Measurements from ENCODE around the gene RRAGD. TPM values are rescaled to one million over a fixed set of nuclear protein-coding genes. Genes with fewer than 3 reads are reported as not detected.

RRAGD gene, protein sequence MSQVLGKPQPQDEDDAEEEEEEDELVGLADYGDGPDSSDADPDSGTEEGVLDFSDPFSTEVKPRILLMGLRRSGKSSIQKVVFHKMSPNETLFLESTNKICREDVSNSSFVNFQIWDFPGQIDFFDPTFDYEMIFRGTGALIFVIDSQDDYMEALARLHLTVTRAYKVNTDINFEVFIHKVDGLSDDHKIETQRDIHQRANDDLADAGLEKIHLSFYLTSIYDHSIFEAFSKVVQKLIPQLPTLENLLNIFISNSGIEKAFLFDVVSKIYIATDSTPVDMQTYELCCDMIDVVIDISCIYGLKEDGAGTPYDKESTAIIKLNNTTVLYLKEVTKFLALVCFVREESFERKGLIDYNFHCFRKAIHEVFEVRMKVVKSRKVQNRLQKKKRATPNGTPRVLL
- 14.7 TPM for total RNA-seq (ENCODE audit: unreplicated experiment)
- long read RNA-seq, full-length matches to known transcripts: 2 of 2 reads
- long read RNA-seq, partial matches to known transcripts: 0 of 2 reads
- long read RNA-seq, other reads (novel, unspliced or antisense): 0 of 2 reads

DNA sequence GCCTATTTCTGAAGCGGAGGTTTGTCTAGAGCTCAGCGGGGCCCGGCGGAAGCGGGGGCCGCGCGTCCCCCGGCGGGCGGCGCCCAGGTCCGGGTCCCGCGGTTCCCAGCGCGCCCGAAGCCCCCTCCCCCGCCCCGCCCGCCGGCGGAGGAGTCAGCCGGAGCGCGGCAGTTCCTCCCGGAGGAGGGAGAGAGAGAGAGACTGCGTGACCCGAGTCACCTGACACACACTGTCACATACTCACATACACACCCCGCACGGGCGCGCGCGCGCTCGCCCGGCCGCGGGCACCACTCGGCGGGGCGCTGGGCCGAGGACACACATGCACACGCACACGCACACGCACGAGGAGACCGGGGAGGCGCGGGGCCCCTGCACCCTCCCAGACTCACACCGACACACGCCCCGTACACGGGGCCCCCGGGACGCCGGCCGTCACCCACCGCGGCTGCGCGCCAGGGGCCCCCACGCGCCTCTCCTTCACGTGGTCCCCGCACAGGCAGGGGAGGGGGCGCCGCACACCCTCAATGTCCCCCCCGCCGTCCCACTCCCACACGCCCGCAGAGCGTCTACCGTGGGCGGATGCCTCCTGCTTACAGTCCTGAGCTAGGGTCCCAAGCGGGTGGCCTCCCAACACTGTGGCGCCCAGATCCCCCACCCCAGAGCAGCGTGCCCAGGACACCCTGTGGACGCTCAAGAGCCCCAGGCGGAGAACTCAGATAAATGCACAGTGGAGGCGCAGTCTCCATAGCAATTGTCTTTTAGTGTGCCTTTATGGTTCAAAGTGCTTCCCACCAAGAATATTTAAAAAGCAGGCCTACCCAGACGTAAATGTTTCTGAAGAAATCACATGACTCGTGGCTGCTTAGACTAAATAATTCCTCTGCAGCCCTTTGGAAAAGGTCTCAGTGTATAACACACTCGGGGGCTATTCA, at the start of gene RRAGD:
Gene RRAGD, minus strand, starts transcription at position 203 of the 935 bp plus-strand sequence. CDS start 280 bp downstream, outside the sequence.
- TF ChIP-seq, protein P1, sequence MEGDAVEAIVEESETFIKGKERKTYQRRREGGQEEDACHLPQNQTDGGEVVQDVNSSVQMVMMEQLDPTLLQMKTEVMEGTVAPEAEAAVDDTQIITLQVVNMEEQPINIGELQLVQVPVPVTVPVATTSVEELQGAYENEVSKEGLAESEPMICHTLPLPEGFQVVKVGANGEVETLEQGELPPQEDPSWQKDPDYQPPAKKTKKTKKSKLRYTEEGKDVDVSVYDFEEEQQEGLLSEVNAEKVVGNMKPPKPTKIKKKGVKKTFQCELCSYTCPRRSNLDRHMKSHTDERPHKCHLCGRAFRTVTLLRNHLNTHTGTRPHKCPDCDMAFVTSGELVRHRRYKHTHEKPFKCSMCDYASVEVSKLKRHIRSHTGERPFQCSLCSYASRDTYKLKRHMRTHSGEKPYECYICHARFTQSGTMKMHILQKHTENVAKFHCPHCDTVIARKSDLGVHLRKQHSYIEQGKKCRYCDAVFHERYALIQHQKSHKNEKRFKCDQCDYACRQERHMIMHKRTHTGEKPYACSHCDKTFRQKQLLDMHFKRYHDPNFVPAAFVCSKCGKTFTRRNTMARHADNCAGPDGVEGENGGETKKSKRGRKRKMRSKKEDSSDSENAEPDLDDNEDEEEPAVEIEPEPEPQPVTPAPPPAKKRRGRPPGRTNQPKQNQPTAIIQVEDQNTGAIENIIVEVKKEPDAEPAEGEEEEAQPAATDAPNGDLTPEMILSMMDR (IDR thresholded peaks at IDR 0.05; ENCODE audit: partially characterized antibody, unreplicated experiment): no peak
- H3K27ac Mint-ChIP-seq (ENCODE audit: unreplicated experiment): peak within 1 kb of the TSS; percentile 77
- H3K4me1 Mint-ChIP-seq (ENCODE audit: low read depth, unreplicated experiment): peaks cover 15% of the 10 kb centered on the region
- DNase-seq: peak; percentile 74
- H3K27me3 Mint-ChIP-seq (ENCODE audit: unreplicated experiment): peaks cover 4% of the 10 kb centered on the region
- H3K9me3 Mint-ChIP-seq (ENCODE audit: unreplicated experiment): peaks cover 6% of the 10 kb centered on the region
- H3K4me3 Mint-ChIP-seq (ENCODE audit: unreplicated experiment): peak within 1 kb of the TSS; percentile 89
- no peaks in the 10 kb centered on the region for H3K36me3 Mint-ChIP-seq (ENCODE audit: unreplicated experiment)

DNA sequence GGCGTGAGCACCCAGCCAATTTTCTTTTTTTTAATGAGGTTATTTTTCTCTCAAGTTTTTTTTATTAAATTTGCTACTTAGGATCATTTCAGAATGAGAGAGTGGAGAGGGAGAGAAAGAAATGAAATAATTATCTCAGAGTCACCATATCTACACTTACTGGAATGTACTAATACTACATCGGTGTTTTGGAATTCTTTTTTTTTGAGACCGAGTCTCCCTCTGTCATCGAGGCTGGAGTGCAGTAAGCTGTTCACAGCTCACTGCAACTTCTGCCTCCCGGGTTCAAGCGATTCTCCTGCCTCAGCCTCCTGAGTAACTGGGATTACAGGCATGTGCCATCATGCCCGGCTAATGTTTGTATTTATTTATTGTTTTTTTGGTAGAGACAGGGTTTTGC, 48.6 kb upstream of the RRAGD start:
- no peak overlapping the region for H3K27ac Mint-ChIP-seq (ENCODE audit: unreplicated experiment)
- no peak overlapping the region for H3K4me3 Mint-ChIP-seq (ENCODE audit: unreplicated experiment)
- no peaks in the 10 kb centered on the region for H3K36me3 Mint-ChIP-seq (ENCODE audit: unreplicated experiment)
- H3K4me1 Mint-ChIP-seq (ENCODE audit: low read depth, unreplicated experiment): no peaks in the 10 kb centered on the region
- no peaks in the 10 kb centered on the region for H3K27me3 Mint-ChIP-seq (ENCODE audit: unreplicated experiment)
- H3K9me3 Mint-ChIP-seq (ENCODE audit: unreplicated experiment): no peaks in the 10 kb centered on the region
- TF ChIP-seq, protein P1 (IDR thresholded peaks at IDR 0.05; ENCODE audit: partially characterized antibody, unreplicated experiment): no peak
- DNase-seq: no peak

DNA sequence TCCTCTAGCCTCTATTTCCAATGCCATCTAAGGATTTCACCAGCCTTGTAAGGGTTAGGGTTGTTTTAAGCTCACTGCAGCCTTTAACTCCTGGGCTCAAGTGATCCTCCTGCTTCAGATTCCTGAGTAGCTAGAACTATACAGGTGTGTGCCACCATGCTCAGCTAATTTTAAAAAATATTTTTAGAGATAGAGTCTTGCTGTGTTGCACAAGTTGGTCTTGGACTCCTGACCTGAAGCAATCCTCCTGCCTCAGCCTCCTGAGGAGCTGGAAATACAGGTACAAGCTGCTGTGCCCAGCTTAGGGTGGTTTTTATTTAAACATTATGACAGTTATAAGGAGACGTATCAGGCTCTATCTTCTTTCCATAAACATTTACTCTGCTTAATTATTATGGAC, 47.4 kb upstream of the RRAGD start:
- no peaks in the 10 kb centered on the region for H3K4me1 Mint-ChIP-seq (ENCODE audit: low read depth, unreplicated experiment)
- no peak overlapping the region for H3K27ac Mint-ChIP-seq (ENCODE audit: unreplicated experiment)
- no peak overlapping the region for H3K4me3 Mint-ChIP-seq (ENCODE audit: unreplicated experiment)
- H3K36me3 Mint-ChIP-seq (ENCODE audit: unreplicated experiment): no peaks in the 10 kb centered on the region
- no peaks in the 10 kb centered on the region for H3K27me3 Mint-ChIP-seq (ENCODE audit: unreplicated experiment)
- no peaks in the 10 kb centered on the region for H3K9me3 Mint-ChIP-seq (ENCODE audit: unreplicated experiment)
- TF ChIP-seq, protein P1 (IDR thresholded peaks at IDR 0.05; ENCODE audit: partially characterized antibody, unreplicated experiment): no peak
- DNase-seq: no peak

DNA sequence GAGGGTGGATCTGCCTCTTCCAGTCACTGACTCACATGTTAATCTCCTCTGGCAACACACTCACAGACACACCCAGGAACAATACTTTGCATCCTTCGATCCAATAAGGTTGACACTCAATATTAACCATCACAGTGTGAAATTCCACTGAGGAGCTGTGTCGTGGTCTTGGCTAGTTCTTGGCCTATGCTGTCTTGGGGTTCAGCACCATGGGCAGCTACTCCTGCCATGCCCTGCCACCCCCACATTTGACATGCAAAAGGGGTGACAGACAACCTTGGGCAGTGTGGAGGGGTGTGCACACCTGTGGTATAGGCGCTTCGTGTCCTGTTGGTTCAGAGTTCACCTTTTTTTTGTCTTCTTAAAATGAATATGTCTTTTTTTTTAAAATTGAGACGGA, 46.6 kb upstream of the RRAGD start:
- Mint-ChIP-seq H3K9me3 (ENCODE audit: unreplicated experiment) (no peaks in the 10 kb centered on the region), H3K27ac (ENCODE audit: unreplicated experiment) (no peak overlapping the region), H3K27me3 (ENCODE audit: unreplicated experiment) (no peaks in the 10 kb centered on the region), H3K4me1 (ENCODE audit: low read depth, unreplicated experiment) (no peaks in the 10 kb centered on the region), H3K4me3 (ENCODE audit: unreplicated experiment) (no peak overlapping the region), H3K36me3 (ENCODE audit: unreplicated experiment) (no peaks in the 10 kb centered on the region)
- TF ChIP-seq, protein P1 (IDR thresholded peaks at IDR 0.05; ENCODE audit: partially characterized antibody, unreplicated experiment): no peak
- DNase-seq: no peak

All from glutamatergic neuron (in vitro differentiated cells).